ENCODE results near the gene LIPA.

- TF ChIP-seq, protein P1, sequence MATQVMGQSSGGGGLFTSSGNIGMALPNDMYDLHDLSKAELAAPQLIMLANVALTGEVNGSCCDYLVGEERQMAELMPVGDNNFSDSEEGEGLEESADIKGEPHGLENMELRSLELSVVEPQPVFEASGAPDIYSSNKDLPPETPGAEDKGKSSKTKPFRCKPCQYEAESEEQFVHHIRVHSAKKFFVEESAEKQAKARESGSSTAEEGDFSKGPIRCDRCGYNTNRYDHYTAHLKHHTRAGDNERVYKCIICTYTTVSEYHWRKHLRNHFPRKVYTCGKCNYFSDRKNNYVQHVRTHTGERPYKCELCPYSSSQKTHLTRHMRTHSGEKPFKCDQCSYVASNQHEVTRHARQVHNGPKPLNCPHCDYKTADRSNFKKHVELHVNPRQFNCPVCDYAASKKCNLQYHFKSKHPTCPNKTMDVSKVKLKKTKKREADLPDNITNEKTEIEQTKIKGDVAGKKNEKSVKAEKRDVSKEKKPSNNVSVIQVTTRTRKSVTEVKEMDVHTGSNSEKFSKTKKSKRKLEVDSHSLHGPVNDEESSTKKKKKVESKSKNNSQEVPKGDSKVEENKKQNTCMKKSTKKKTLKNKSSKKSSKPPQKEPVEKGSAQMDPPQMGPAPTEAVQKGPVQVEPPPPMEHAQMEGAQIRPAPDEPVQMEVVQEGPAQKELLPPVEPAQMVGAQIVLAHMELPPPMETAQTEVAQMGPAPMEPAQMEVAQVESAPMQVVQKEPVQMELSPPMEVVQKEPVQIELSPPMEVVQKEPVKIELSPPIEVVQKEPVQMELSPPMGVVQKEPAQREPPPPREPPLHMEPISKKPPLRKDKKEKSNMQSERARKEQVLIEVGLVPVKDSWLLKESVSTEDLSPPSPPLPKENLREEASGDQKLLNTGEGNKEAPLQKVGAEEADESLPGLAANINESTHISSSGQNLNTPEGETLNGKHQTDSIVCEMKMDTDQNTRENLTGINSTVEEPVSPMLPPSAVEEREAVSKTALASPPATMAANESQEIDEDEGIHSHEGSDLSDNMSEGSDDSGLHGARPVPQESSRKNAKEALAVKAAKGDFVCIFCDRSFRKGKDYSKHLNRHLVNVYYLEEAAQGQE (IDR thresholded peaks at IDR 0.05; ENCODE audit: low read depth) = no peak
- no peak for TF ChIP-seq RAD21 (IDR thresholded peaks at IDR 0.05; ENCODE audit: low read depth)
- TF ChIP-seq TAF1 (IDR thresholded peaks at IDR 0.05; ENCODE audit: low read depth) = no peak
- TF ChIP-seq FOXM1 (IDR thresholded peaks at IDR 0.05; ENCODE audit: borderline replicate concordance, low read depth) = no peak
- TF ChIP-seq, protein P2, sequence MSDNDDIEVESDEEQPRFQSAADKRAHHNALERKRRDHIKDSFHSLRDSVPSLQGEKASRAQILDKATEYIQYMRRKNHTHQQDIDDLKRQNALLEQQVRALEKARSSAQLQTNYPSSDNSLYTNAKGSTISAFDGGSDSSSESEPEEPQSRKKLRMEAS (IDR thresholded peaks at IDR 0.05) = no peak
- no peak for TF ChIP-seq EP300 (IDR thresholded peaks at IDR 0.05; ENCODE audit: borderline replicate concordance)
- no peak for TF ChIP-seq TEAD4 (IDR thresholded peaks at IDR 0.05)
- no peak for TF ChIP-seq CEBPB (IDR thresholded peaks at IDR 0.05)
- TF ChIP-seq ZBTB7A (IDR thresholded peaks at IDR 0.05; ENCODE audit: low read depth) = no peak
- TF ChIP-seq NFIC (IDR thresholded peaks at IDR 0.05) = no peak
- no peak for TF ChIP-seq YY1 (IDR thresholded peaks at IDR 0.05; ENCODE audit: low read depth)
- TF ChIP-seq EGR1 (IDR thresholded peaks at IDR 0.05) = no peak
These were observed 68.7 kb downstream of the LIPA start for GRCh38 chr10:89182894-89183293.
